SK-N-SH (cell line): Measurements from ENCODE around the gene LSM14A. TPM values are rescaled to one million over a fixed set of nuclear protein-coding genes. Genes with fewer than 3 reads are reported as not detected.

Experiments
- CTCF ChIA-PET: fragments of 300-600, 350-600 bp; formaldehyde crosslinking; extraction: SDS; loops from one replicate; lab custom pipeline; 2021; lab: Yijun Ruan, JAX
- POLR2A ChIA-PET: fragments of 350-600 bp; sonication (Branson Sonifier 250); formaldehyde crosslinking; extraction: SDS; loops from one replicate; lab custom pipeline; 2020; ENCODE audit warnings: antibody characterized with exemption, inconsistent platforms; lab: Yijun Ruan, JAX
- DNase-seq: peaks from one replicate; pipeline ENCODE4 v3.0.0; 2012
- H2AFZ ChIP-seq: fragments of 200-600 bp; sonication (generic); 2 replicates; pipeline ENCODE4 v1.8.1; 2016; ENCODE audit warnings: antibody characterized with exemption, mild to moderate bottlenecking, low read depth
- H3F3A ChIP-seq: fragments of 200-600 bp; sonication (generic); replicated peaks from 2 replicates; pipeline ENCODE3; 2016; ENCODE audit warnings: antibody characterized with exemption, mild to moderate bottlenecking; ENCODE audit not compliant: insufficient read depth
- H3K27ac ChIP-seq, 2 experiments: fragments of 200-500 bp in 1 of 2; fragments of 200-600 bp in 1 of 2; sonication (Bioruptor generic) in 1 of 2; sonication (generic), shearing (Covaris generic) in 1 of 2; 2 replicates each; pipeline versions ENCODE4 v1.5.1 to v1.6.1; 2014 to 2016; ENCODE audit warnings: low read depth in 2 of 2, inconsistent platforms in 1 of 2, low read length in 1 of 2, mild to moderate bottlenecking in 1 of 2, mixed read lengths in 1 of 2
- H3K27me3 ChIP-seq: fragments of 200-600 bp; sonication (generic), shearing (Covaris generic); 2 replicates; pipeline ENCODE4 v1.6.1; 2016; ENCODE audit warnings: mixed run types; ENCODE audit not compliant: insufficient read depth
- H3K36me3 ChIP-seq, 2 experiments: fragments of 200-500 bp in 1 of 2; fragments of 200-600 bp in 1 of 2; sonication (Bioruptor generic) in 1 of 2; sonication (generic) in 1 of 2; replicated peaks in 1 of 2; 2 replicates each; pipeline versions ENCODE3 to v1.5.1; 2014 to 2016; ENCODE audit warnings: low read length in 1 of 2, mild to moderate bottlenecking in 1 of 2; ENCODE audit not compliant: insufficient read depth in 2 of 2, control insufficient read depth in 1 of 2
- H3K4me1 ChIP-seq, 2 experiments: fragments of 200-500 bp in 1 of 2; fragments of 200-600 bp in 1 of 2; sonication (Bioruptor generic) in 1 of 2; sonication (generic), shearing (Covaris generic) in 1 of 2; 2 replicates each; pipeline versions ENCODE4 v1.5.1 to v1.6.1; 2014 to 2016; ENCODE audit warnings: low read depth in 1 of 2, low read length in 1 of 2, mixed run types in 1 of 2; ENCODE audit not compliant: insufficient read depth in 2 of 2, control insufficient read depth in 1 of 2
- H3K4me2 ChIP-seq: fragments of 200-600 bp; sonication (generic), shearing (Covaris generic); 2 replicates; pipeline ENCODE4 v1.6.1; 2017; ENCODE audit warnings: mixed run types
- H3K4me3 ChIP-seq, 2 experiments: fragments of 200-500 bp in 1 of 2; fragments of 200-600 bp in 1 of 2; sonication (Bioruptor generic) in 1 of 2; sonication (generic), shearing (Covaris generic) in 1 of 2; 2 replicates each; pipeline versions ENCODE4 v1.5.1 to v1.8.1; 2014 to 2016; ENCODE audit warnings: low read depth in 2 of 2, inconsistent platforms in 1 of 2, low read length in 1 of 2, mild to moderate bottlenecking in 1 of 2, mixed read lengths in 1 of 2, moderate library complexity in 1 of 2
- H3K79me2 ChIP-seq: fragments of 200-600 bp; sonication (generic); 2 replicates; pipeline ENCODE4 v1.8.1; 2017; ENCODE audit warnings: mild to moderate bottlenecking; ENCODE audit not compliant: insufficient read depth
- H3K9ac ChIP-seq: fragments of 200-600 bp; sonication (generic); 2 replicates; pipeline ENCODE4 v1.6.1; 2017; ENCODE audit warnings: mixed run types
- H3K9me2 ChIP-seq: fragments of 200-600 bp; sonication (generic); 2 replicates; pipeline ENCODE4 v1.6.1; 2017; ENCODE audit warnings: mixed run types
- H3K9me3 ChIP-seq: fragments of 200-600 bp; sonication (generic); 2 replicates; pipeline ENCODE4 v1.6.1; 2017; ENCODE audit warnings: mixed run types, mild to moderate bottlenecking, moderate library complexity
- H4K20me1 ChIP-seq: fragments of 200-600 bp; sonication (generic); 2 replicates; pipeline ENCODE4 v1.6.1; 2017; ENCODE audit warnings: mild to moderate bottlenecking, mixed run types; ENCODE audit not compliant: insufficient read depth
- EP300 ChIP-seq, 2 experiments: IDR thresholded peaks; 2 replicates each; pipeline versions ENCODE4 v1.4.0 to v1.6.1; 2012; ENCODE audit warnings: borderline replicate concordance in 1 of 2, low read depth in 1 of 2, low read length in 1 of 2
- FOSL2 ChIP-seq: IDR thresholded peaks from 2 replicates; pipeline ENCODE4 v1.4.0; 2012; ENCODE audit warnings: low read depth, mild to moderate bottlenecking, moderate library complexity, borderline replicate concordance
- FOXM1 ChIP-seq: IDR thresholded peaks from 2 replicates; pipeline ENCODE4 v1.4.0; 2012; ENCODE audit warnings: low read depth, mild to moderate bottlenecking
- GABPA ChIP-seq: IDR thresholded peaks from 2 replicates; pipeline ENCODE4 v1.4.0; 2012; ENCODE audit warnings: low read depth, mild to moderate bottlenecking
- GATA2 ChIP-seq: sonication (generic); formaldehyde crosslinking; IDR thresholded peaks from 2 replicates; pipeline ENCODE4 v1.5.0; 2020; ENCODE audit warnings: mild to moderate bottlenecking, missing genetic modification reagents
- JUND ChIP-seq: IDR thresholded peaks from 2 replicates; pipeline ENCODE4 v1.4.0; 2012
- MEF2A ChIP-seq: IDR thresholded peaks from 2 replicates; pipeline ENCODE4 v1.4.0; 2012; ENCODE audit warnings: low read depth, borderline replicate concordance
- MXI1 ChIP-seq: IDR thresholded peaks from 2 replicates; pipeline ENCODE4 v1.6.1; 2012; ENCODE audit warnings: mild to moderate bottlenecking, low read depth, low read length, improper control_type of control experiment
- PBX3 ChIP-seq: IDR thresholded peaks from 2 replicates; pipeline ENCODE4; 2012
- RCOR1 ChIP-seq: fragments of 150-350 bp; IDR thresholded peaks from 2 replicates; pipeline ENCODE4 v1.6.1; 2017; ENCODE audit warnings: antibody characterized with exemption, low read length
- REST ChIP-seq: IDR thresholded peaks from 2 replicates; pipeline ENCODE4 v1.6.1; 2012; ENCODE audit warnings: mild to moderate bottlenecking, low read depth, low read length, moderate library complexity
- SMC3 ChIP-seq: IDR thresholded peaks from 2 replicates; pipeline ENCODE4 v1.6.1; 2012; ENCODE audit warnings: low read depth, low read length, improper control_type of control experiment
- TCF12 ChIP-seq: IDR thresholded peaks from 2 replicates; pipeline ENCODE4 v1.4.0; 2012
- USF1 ChIP-seq: IDR thresholded peaks from 2 replicates; pipeline ENCODE4 v1.4.0; 2012; ENCODE audit warnings: low read depth, borderline replicate concordance
- WGBS: methylation state at CpG from one replicate; pipeline ENCODE4 v1.1.6; 2017; ENCODE audit warnings: low lambda C conversion rate; 5-methylcytosine and 5-hydroxymethylcytosine counted together
- polyA plus RNA-seq, 3 experiments: library from polyadenylated mRNA; depleted of rRNA; stranded (reverse); fragments of >200 nt; gene quantifications; 2 replicates each; pipeline ENCODE4 v1.2.3, GENCODE V29; 2012

Gene LSM14A
- polyA plus RNA-seq, 1 of the 3 experiments (the other 2 are of a cell fraction), result 87.7 TPM

- no peak for TF ChIP-seq EP300 (IDR thresholded peaks at IDR 0.05; ENCODE audit: borderline replicate concordance in 1 of 2, low read depth in 1 of 2, low read length in 1 of 2)
- no peak for TF ChIP-seq GABPA
Observed at GRCh38 chr19:34209726-34210125, 37.4 kb downstream of the LSM14A start (continued).

- Histone ChIP-seq H2AFZ (no peak overlapping the region), H3K4me2 (no peak overlapping the region), H3K9ac (no peak overlapping the region), H3K4me1 (peaks cover 2 to 11% of the 10 kb centered on the region in 2 experiments; a peak in 2 of 4 replicates), H3K4me3 (no peak overlapping the region), H3K36me3 (peaks cover 30 to 51% of the 10 kb centered on the region in 2 experiments), H3F3A (peaks cover 20% of the 10 kb centered on the region), H3K9me2 (no peaks in the 10 kb centered on the region), H3K27ac (no peak overlapping the region), H3K27me3 (no peaks in the 10 kb centered on the region), H4K20me1 (peaks cover 67% of the 10 kb centered on the region), H3K79me2 (peaks cover 19% of the 10 kb centered on the region), H3K9me3 (no peaks in the 10 kb centered on the region)
- ChIA-PET CTCF (no interaction called here), POLR2A (no interaction called here)
- WGBS, result 99% methylated on average over 2 of the region's 2 CpGs
- TF ChIP-seq FOSL2 (no peak), GABPA (no peak), REST (no peak), FOXM1 (no peak), RCOR1 (no peak), GATA2 (CRISPR knock-in tag) (no peak), TCF12 (no peak), MEF2A (no peak), PBX3 (no peak), MXI1 (no peak), EP300 (IDR thresholded peaks at IDR 0.05; ENCODE audit: borderline replicate concordance in 1 of 2, low read depth in 1 of 2, low read length in 1 of 2) (no peak), SMC3 (no peak), USF1 (no peak), JUND (no peak)
- no peak for DNase-seq
Observed at GRCh38 chr19:34213283-34213682, 41.0 kb downstream of the LSM14A start.
